Cardiac fibroblast (primary cell): Measurements from ENCODE around the gene SERPINI1.

Experiments
- DNase-seq, 2 donors: peaks; one replicate each; pipeline versions ENCODE4 v3.0.0 to v3.0.0-alpha.2; 2010; ENCODE audit warnings: low read depth in 2 of 2
- H3K4me3 ChIP-seq, 2 donors: replicated peaks in 1 of 2; 1 replicate in 1 of 2; 2 replicates in 1 of 2; pipeline ENCODE4 v1.5.1; 2011; ENCODE audit warnings: low read depth in 2 of 2, low read length in 2 of 2, mild to moderate bottlenecking in 2 of 2, moderate library complexity in 1 of 2
- TF ChIP-seq, protein P1 (sequence below): IDR thresholded peaks from one replicate; pipeline ENCODE4 v1.5.1; 2011; ENCODE audit warnings: low read depth, mild to moderate bottlenecking, low read length, inconsistent platforms

Gene SERPINI1

DNA sequence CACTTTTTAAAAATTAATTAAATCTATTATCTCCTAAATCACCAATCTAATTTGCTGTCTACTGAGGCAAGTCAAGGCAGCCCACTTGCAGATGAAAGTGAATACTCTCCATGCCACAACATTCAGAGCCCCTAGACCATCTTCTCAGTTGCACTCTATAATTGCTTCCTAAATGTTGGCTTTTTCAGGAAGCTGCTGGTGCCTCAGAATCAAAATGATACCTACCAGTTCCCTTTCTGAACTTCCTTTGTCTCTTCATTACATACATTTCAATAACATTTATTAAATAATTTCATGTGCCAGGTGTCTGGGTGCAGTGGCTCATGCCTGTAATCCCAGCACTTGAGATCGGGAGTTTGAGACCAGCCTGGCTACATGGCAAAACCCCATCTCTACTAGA is 124.1 kb downstream of the SERPINI1 start:
- DNase-seq, result no peak
- TF ChIP-seq, protein P1, sequence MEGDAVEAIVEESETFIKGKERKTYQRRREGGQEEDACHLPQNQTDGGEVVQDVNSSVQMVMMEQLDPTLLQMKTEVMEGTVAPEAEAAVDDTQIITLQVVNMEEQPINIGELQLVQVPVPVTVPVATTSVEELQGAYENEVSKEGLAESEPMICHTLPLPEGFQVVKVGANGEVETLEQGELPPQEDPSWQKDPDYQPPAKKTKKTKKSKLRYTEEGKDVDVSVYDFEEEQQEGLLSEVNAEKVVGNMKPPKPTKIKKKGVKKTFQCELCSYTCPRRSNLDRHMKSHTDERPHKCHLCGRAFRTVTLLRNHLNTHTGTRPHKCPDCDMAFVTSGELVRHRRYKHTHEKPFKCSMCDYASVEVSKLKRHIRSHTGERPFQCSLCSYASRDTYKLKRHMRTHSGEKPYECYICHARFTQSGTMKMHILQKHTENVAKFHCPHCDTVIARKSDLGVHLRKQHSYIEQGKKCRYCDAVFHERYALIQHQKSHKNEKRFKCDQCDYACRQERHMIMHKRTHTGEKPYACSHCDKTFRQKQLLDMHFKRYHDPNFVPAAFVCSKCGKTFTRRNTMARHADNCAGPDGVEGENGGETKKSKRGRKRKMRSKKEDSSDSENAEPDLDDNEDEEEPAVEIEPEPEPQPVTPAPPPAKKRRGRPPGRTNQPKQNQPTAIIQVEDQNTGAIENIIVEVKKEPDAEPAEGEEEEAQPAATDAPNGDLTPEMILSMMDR, result no peak

GRCh38 chr3:167861649-167862048 is 126.1 kb downstream of the SERPINI1 start:
- TF ChIP-seq, protein P1, result no peak
- peak in 1 of 2 donors; percentile 51 for DNase-seq
- no peak overlapping the region for H3K4me3 ChIP-seq

More for the DNA sequence above, 124.1 kb downstream of the SERPINI1 start:
- no peak overlapping the region for H3K4me3 ChIP-seq

GRCh38 chr3:167862104-167862730 is 126.7 kb downstream of the SERPINI1 start:
- peak in 1 of 2 donors; percentile 46 for DNase-seq
- no peak overlapping the region for H3K4me3 ChIP-seq
- TF ChIP-seq, protein P1, result no peak

- H3K4me3 ChIP-seq, result no peak overlapping the region
- TF ChIP-seq, protein P1, result no peak
- no peak for DNase-seq
Observed at GRCh38 chr3:167863811-167864551, 128.5 kb downstream of the SERPINI1 start.

- peak; percentile 21 to 38 for DNase-seq
- H3K4me3 ChIP-seq, result no peak overlapping the region
- TF ChIP-seq, protein P1, result no peak
Observed at GRCh38 chr3:167864552-167864874, 129.0 kb downstream of the SERPINI1 start.

DNA sequence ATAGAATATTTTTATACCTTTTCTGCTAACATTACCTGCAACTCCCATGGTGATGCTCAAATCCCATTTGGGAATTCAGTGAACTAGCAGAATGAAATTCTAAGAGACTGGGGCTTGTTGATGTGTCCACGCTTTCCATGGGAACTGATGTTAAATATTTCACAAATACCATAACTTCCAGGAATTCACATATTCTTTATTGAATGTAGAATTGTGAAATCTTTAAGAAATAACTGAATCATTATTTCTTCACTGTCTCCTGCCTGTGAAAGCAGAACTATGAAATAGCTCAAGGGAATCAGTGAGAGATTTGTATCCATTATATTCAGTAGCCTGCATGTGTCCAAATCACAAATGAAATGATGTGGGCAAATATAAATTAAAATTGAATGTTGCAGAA is 130.8 kb downstream of the SERPINI1 start:
- peak; percentile 12 to 61 for DNase-seq
- TF ChIP-seq, protein P1, result no peak
- H3K4me3 ChIP-seq, result no peak overlapping the region
